H1 (cell line): ENCODE measurements around the gene KAT8. TPM values are rescaled to one million over a fixed set of nuclear protein-coding genes. Genes with fewer than 3 reads are reported as not detected.

ENCODE experiments used
- CHD2 ChIP-seq: IDR thresholded peaks from 2 replicates; pipeline ENCODE4 v1.6.1; 2012; ENCODE audit warnings: low read length, improper control_type of control experiment
- CHD7 ChIP-seq: fragments of 300-600 bp; sonication (generic); IDR thresholded peaks from 2 replicates; pipeline ENCODE4 v1.7.1; 2012; ENCODE audit warnings: low read length, moderate library complexity, mild to moderate bottlenecking, inconsistent platforms; ENCODE audit not compliant: insufficient replicate concordance
- KDM1A ChIP-seq: fragments of 200-600, 300-600 bp; sonication (generic); IDR thresholded peaks from 2 replicates; pipeline ENCODE4 v1.7.1; 2016; ENCODE audit warnings: mild to moderate bottlenecking, low read length, borderline replicate concordance
- NRF1 ChIP-seq: IDR thresholded peaks from 2 replicates; pipeline ENCODE4 v1.6.1; 2011; ENCODE audit warnings: mild to moderate bottlenecking, low read depth, low read length, improper control_type of control experiment
- polyA plus RNA-seq, 7 experiments: library from polyadenylated mRNA; depleted of rRNA in 3 of 7; stranded (reverse) in 5 of 7; unstranded in 2 of 7; fragments of >200 nt in 5 of 7; fragments of 200-250 nt in 2 of 7; gene quantifications; 1 replicate in 5 of 7; 2 replicates in 1 of 7; 4 replicates in 1 of 7; pipeline versions ENCODE4 v1.2.1 to v1.2.3, GENCODE V29; 2011 to 2013; ENCODE audit warnings: missing spikeins in 2 of 7, mixed read lengths in 2 of 7
- total RNA-seq: library from RNA; stranded (reverse); fragmentation: NEBNext Ultra II Directional; extraction: Animal tissue kit (Norgen Biotek cat#: 25700); gene quantifications from 2 replicates; pipeline ENCODE4 v1.2.1, GENCODE V29; 2021

KAT8 gene
- total and polyA plus RNA-seq, 2 of the 8 experiments (the other 6 are each of a cell fraction or from before 2014, with no cell fraction given): 52.6 to 61.6 TPM

GRCh38 chr16:31085411-31085810 lies 32.1 kb upstream of the KAT8 start (continued):
- no peak for TF ChIP-seq CHD7
- no peak for TF ChIP-seq CHD2
- no peak for TF ChIP-seq KDM1A
- TF ChIP-seq NRF1: no peak
